Activated naive CD4-positive, alpha-beta T cell treated with Interleukin-2 at 50 U/mL for 16 hours (primary cell): ENCODE measurements around the gene RGPD4.
"Not testable (repeated sequence)": the region's sequence is repeated elsewhere in the genome, so short reads cannot be mapped to it uniquely, and the experiment has no call there.

Experiments
- DNase-seq: peaks from one replicate; pipeline ENCODE4 v3.0.0-alpha.2; 2020

RGPD4 gene

GRCh38 chr2:107826749-107827148, at the start of gene RGPD4:
TSS of gene RGPD4 (plus strand) at chr2:107826892. CDS start at chr2:107827014, 122 bp downstream.
- DNase-seq, result not testable (repeated sequence)

DNA sequence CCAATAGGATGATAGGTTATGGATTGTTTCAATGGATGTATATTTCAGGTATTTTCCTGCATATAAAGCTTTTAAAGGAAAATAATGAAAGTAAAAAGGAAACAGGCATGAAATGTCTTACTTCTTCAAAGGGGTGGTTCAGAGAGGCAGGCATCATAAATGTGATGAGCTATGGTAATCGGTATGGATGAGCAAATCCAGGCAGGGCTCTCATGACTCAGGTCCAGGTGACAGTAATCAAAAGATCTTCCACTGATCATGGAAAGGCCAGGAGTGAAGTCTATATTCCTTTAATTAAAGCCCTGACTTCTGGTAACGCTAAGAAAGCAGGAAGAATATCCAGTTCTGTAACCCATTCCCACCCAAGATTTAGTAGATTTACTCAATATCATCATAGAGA, 48.7 kb upstream of the RGPD4 start:
- no peak for DNase-seq

GRCh38 chr2:107785756-107786155, 40.9 kb upstream of the RGPD4 start:
- DNase-seq, result no peak

GRCh38 chr2:107790837-107791236, 35.9 kb upstream of the RGPD4 start:
- DNase-seq, result no peak

DNA sequence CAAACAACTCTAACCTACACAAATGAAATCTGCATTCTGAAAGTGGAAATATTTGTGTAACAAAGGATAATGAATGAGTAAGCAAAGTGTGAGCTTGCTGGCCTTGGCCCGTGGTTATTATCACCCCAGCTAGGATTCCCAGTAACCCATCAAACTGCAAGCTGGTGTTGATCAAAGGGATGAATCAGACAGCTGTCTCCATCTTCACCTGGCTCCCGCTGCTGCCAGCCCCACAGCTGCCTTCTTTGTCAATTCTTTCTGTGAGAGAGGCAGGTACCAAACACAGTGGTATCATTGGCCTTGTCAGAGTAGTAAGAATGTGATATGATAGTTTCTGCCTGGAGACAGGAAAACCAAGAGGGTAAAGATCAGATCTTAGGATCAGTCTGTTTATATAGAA, 25.2 kb upstream of the RGPD4 start:
- no peak for DNase-seq

- no peak for DNase-seq
These were observed 21.8 kb upstream of the RGPD4 start for GRCh38 chr2:107804608-107805498.

- no peak for DNase-seq
These were observed 19.8 kb upstream of the RGPD4 start for GRCh38 chr2:107806901-107807300.

DNA sequence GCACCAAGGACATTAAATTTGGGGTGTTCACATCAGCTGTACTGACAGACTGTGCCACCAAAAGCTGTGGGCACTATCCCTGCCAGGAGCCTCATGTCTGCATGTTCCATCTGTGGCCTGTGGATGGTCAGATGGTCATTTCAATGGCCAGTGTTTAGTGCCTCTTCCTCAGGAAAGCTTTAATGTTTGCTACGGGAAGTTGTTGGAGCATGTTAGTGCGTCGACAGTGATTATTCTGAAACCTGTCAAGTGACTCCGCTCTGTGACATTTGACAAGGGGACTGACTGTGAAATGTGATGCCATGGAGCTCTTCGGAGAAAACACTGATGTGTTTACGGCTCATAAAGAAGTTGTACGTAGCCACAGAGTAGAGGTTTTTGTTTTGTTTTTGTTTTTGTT, 18.7 kb upstream of the RGPD4 start:
- no peak for DNase-seq

GRCh38 chr2:107808959-107809358, 17.7 kb upstream of the RGPD4 start:
- no peak for DNase-seq

DNA sequence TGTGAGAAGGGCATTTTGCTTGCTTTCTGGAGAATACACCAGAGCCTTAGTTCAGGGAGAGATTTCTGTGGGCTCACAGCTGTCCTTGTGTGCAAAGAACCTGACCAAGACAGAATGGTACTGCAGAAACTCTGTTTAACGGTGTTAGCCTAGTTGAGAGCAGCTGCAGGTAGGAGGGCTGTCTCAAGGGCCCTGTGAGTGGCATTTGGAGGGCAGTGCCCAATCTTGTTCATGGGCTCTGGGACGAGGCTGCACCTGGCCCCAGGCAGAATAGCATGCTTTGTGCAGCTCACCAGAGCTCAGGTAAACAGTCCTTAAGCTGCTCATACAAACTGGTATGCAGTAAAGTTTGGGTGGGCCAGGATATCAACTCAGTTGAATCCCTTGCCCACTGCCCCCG, 16.9 kb upstream of the RGPD4 start:
- DNase-seq, result no peak

DNA sequence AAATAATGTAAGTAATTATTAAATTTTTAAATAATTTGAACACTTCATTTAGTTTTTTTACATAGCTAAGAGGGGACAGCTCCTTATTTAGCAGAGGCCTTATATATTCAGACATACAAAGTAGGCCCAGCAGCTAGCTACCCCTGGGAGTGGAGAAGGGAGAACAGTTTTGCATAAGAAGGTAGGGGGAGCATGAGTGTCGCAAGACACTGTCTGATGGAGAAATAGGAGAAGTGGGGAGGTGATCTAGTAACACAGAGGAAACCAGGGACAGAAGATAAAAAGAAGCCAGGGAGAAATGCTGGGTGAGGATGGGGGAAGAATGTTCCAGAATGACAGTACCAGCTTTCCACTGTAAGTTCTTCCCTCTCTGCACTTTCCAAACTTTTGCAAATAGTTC, 16.0 kb upstream of the RGPD4 start:
- DNase-seq, result no peak

- no peak for DNase-seq
These were observed 15.3 kb upstream of the RGPD4 start for GRCh38 chr2:107811411-107811810.

DNA sequence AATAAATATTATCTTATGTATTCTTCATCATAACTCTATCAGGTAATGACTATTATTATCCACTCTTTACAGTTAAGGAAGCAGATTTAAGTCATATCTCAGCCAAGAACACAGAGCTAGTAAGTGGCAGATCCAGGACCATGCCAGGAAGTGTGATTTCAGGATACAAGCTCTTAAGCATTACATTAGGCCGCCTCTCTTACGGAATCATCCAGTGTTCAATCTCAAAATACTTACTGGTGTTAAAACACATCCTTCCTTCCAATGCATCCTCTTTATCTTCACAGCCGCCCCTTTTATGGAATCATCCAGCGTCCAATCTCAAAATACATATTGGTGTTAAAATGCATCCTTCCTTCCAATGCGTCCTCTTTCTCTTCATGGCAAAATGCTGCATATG, 14.7 kb upstream of the RGPD4 start:
- no peak for DNase-seq

- no peak for DNase-seq
These were observed 9.3 kb upstream of the RGPD4 start for GRCh38 chr2:107817378-107817777.

GRCh38 chr2:107822302-107822701, 4.4 kb upstream of the RGPD4 start:
- no peak for DNase-seq

DNA sequence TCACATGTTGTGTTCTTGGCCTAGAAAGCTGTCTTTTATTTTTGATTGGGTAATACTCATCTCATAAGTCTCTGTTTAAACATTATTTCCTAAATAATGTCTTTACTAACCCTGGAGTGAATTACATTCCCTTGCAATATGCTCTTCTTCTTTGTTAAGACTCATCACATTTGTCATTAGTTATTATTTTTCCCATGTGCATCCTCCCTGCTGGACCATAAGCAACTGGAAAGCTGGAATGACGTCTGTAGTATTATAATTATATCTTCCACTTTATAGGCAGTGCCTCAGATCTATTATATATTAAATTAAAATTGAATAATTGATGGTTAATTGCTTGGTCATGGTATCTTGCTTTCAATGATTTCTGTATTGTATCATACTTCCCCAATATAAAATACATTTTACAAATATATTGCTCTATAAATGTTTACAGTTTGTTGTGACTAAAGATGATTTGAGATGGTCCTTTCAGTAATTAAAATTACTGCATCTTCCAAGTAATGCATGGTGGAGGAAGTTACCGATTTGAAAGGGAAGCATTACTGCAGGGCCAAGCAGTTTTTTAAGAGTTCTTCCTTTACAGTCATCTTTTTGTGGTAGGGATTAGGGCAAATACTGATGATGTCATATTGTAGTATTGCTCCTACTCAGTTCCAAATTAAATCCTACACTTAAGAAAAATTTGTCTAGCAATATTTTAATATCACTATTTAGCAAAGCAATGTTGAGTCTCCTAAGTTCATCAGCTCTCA, 2.1 kb upstream of the RGPD4 start:
- no peak for DNase-seq

- DNase-seq, result no peak
These were observed 1.5 kb upstream of the RGPD4 start for GRCh38 chr2:107825206-107825563.

DNA sequence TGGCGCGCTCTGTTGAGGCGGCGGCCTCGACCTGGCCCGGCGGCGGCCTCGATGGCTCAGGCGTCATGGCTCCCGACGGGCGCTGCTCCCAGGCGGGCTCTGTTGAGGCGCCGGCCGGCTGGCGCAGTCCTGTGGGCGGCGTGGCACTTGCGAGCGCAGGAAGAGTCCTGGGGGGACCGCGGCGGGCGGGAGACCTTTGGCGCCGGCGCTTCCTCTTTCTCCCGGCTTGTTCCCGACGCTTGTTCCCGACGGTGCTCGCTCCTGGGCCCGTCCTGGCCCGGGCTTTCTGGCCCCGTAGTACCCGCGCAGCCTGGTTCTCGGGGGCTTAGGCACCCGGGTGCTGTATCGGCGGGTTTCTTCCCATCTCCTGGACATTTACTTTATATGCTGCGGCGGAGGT, 2.8 kb downstream of the RGPD4 start:
- DNase-seq, result not testable (repeated sequence)

DNA sequence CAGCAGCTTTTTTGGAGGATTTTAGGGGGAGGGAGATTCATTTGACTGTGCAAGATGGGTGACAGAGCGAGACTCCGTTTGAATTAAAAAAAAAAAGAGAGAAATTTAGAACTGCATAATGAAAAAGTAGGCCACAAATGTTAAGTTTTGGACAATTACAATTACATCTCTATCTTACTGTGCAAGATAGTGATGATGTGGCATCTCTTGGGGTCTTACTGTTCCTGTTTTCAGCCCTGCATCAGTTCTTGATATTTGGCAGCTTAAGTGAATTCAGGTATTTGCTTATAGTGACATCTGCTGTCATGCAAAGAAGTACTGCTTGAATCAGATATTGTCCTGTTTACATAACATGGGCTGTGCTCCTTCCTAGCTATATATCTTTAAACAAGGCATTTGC, 6.5 kb downstream of the RGPD4 start:
- not testable (repeated sequence) for DNase-seq

DNA sequence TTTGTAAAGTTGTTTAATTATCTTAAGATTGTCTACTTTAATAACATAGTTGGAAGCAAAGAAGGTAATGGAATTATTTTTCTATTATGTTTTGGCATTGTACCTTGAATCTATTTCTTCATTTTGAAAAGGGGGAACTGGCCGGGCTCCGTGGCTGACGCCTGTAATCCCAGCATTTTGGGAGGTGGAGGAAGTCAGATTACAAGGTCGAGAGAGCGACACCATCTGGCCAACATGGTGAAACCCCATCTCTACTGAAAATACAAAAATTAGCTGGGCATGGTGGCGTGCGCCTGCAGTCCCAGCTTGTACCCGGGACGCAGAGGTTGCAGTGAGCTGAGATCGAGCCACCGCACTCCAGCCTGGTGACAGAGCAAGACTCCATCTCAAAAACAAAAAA, 6.9 kb downstream of the RGPD4 start:
- not testable (repeated sequence) for DNase-seq

GRCh38 chr2:107916121-107916520, 89.4 kb downstream of the RGPD4 start:
- DNase-seq, result not testable (repeated sequence)

DNA sequence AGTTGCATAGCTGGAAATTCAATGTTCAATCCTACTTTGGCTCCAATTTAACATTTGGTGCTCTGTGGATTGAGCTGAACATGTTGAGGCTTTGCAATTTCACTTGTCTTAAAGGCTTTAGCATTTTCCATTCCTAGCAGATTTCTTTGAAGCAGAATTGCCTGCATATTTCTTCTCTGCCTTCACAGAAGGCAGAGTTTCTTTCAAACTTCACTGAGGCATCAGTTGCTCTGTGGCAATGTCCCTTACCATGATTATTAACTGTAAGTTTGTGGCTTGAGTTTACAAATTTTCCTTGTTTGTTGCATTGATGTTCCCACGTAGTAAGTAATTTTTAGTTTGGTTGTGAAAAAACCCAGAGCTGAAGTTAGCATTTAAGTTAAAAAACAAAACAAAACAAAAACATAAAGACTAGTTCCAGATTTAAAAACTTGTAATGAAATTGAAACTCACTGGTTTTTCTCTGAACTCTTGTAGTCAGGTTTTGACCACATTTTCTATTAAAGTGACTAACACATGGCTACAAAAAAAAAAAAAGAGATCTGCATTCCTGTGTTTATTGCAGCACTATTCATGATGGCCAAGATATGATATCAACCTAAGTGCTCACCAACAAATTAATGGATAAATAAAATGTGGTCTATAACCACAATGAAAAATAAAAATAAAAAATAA, 90.1 kb downstream of the RGPD4 start:
- not testable (repeated sequence) for DNase-seq

DNA sequence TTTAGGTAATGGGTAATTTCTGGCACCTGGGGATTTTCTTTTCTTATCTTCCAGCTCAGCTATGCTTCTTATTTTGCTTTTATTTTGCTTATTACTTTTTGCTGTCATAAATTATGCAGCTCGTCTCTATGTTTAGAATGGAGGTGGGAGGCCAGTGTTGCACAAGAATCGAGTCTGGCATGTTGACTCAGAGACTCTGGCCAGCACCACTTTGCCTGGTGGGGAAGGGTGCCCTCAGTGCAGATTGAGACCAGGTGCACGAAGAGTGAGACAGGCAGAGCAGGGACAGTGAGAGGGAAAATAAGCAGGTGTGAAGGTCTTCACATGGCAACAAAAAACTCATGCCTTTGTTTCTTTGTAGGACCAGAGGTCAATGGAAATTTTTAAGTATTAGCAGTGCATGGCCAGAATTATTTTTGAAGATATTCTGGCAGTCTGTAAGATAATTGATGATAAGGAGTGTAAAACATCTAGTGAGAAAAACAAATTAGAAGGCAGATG, 100.4 kb downstream of the RGPD4 start:
- no peak for DNase-seq
